C4-2B (cell line): ENCODE measurements around the gene ASTE1.

Experiments
- ZFX ChIP-seq: fragments of 450-650 bp; IDR thresholded peaks from 2 replicates; pipeline ENCODE4 v1.6.1; 2017
- TF ChIP-seq, protein P1 (sequence below): fragments of 450-650 bp; conservative IDR thresholded peaks from 2 replicates; pipeline ENCODE4 v1.5.1; 2017; ENCODE audit warnings: mild to moderate bottlenecking

DNA sequence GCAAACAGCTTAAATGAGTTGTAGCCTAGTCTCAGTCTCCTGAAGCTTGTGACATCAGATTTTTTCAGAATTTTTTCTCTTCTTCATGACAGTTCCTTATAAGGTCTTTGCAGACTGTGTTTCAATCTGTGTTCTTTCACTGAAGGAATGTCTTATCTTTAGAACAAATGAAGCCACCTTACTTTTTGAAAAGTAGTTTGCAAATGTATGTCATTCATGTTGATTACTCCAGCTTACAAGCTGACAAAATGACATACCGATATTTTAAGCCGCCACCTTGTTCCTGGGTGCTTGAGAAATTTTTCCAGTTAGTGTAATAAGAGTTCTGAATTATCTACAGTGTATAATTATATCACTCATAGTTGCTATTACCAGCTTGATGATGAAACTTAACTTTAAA is 57.0 kb downstream of the ASTE1 start:
- TF ChIP-seq, protein P1, sequence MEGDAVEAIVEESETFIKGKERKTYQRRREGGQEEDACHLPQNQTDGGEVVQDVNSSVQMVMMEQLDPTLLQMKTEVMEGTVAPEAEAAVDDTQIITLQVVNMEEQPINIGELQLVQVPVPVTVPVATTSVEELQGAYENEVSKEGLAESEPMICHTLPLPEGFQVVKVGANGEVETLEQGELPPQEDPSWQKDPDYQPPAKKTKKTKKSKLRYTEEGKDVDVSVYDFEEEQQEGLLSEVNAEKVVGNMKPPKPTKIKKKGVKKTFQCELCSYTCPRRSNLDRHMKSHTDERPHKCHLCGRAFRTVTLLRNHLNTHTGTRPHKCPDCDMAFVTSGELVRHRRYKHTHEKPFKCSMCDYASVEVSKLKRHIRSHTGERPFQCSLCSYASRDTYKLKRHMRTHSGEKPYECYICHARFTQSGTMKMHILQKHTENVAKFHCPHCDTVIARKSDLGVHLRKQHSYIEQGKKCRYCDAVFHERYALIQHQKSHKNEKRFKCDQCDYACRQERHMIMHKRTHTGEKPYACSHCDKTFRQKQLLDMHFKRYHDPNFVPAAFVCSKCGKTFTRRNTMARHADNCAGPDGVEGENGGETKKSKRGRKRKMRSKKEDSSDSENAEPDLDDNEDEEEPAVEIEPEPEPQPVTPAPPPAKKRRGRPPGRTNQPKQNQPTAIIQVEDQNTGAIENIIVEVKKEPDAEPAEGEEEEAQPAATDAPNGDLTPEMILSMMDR = no peak
- TF ChIP-seq ZFX = no peak
